ENCODE measurements around the gene MSS51.
"Not testable (repeated sequence)": the region's sequence is repeated elsewhere in the genome, so short reads cannot be mapped to it uniquely, and the experiment has no call there.

The MSS51 gene

GRCh38 chr10:73404690-73405089, 28.7 kb downstream of the MSS51 start:
- H3K27ac ChIP-seq (ENCODE audit: low read depth, low read length): no peak overlapping the region
- no peak overlapping the region for H3K4me3 ChIP-seq (ENCODE audit: low read depth in 1 of 2, low read length in 2 of 2)
- H3K4me1 ChIP-seq (ENCODE audit: control insufficient read depth in 1 of 2, insufficient read depth in 2 of 2, low read length in 2 of 2): no peaks in the 10 kb centered on the region
- H3K9me3 ChIP-seq (ENCODE audit: control insufficient read depth in 1 of 2, low read length in 2 of 2): no peaks in the 10 kb centered on the region
- no peaks in the 10 kb centered on the region for H3K36me3 ChIP-seq (ENCODE audit: control insufficient read depth in 1 of 2, insufficient read depth in 2 of 2, low read length in 2 of 2)
- H3K9ac ChIP-seq (ENCODE audit: low read depth in 1 of 2, low read length in 2 of 2): no peak overlapping the region
- H3K27me3 ChIP-seq (ENCODE audit: control insufficient read depth in 1 of 2, insufficient read depth in 2 of 2, low read length in 2 of 2): no peaks in the 10 kb centered on the region

DNA sequence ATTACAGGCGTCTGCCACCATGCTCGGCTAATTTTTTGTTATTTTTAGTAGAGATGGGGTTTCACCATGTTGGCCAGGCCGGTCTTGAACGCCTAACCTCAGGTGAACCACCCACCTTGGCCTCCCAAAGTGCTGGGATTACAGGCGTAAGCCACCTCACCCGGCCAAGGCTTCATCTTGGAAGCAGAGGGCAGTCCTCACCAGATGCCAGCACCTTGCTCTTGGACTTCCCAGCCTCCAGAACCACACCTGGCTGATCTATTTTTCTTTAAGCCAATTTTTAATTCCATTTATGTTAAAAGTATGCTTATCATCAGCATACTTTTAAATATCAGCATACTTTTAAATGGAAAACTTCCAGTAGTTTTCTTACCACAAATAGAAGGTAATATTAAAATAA, 31.7 kb downstream of the MSS51 start:
- no peaks in the 10 kb centered on the region for H3K9me3 ChIP-seq (ENCODE audit: control insufficient read depth in 1 of 2, low read length in 2 of 2)
- H3K9ac ChIP-seq (ENCODE audit: low read depth in 1 of 2, low read length in 2 of 2): no peak overlapping the region
- H3K27me3 ChIP-seq (ENCODE audit: control insufficient read depth in 1 of 2, insufficient read depth in 2 of 2, low read length in 2 of 2): no peaks in the 10 kb centered on the region
- H3K4me3 ChIP-seq (ENCODE audit: low read depth in 1 of 2, low read length in 2 of 2): no peak overlapping the region
- H3K27ac ChIP-seq (ENCODE audit: low read depth, low read length): no peak overlapping the region
- H3K4me1 ChIP-seq (ENCODE audit: control insufficient read depth in 1 of 2, insufficient read depth in 2 of 2, low read length in 2 of 2): no peaks in the 10 kb centered on the region
- H3K36me3 ChIP-seq (ENCODE audit: control insufficient read depth in 1 of 2, insufficient read depth in 2 of 2, low read length in 2 of 2): peaks cover 3 to 19% of the 10 kb centered on the region in 2 donors

DNA sequence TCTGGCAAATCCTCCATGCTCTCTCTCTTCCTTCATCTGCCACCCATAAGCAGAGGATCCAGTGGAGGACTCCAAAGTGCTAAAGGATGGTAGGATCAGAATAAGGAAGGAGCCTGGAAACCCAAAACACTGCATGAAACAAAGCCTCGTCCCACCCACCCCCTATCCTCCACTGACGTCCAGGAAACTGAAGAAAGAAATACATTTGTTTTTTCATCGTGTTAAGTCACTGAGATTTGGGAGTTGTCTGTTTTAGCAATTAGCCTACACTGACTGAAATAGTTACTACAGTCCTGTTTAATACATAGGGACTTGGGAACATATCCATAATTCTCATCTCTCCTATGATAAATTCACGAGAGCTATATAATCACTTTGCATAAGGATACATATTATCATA, 34.3 kb downstream of the MSS51 start:
- no peak overlapping the region for H3K4me3 ChIP-seq (ENCODE audit: low read depth in 1 of 2, low read length in 2 of 2)
- H3K27me3 ChIP-seq (ENCODE audit: control insufficient read depth in 1 of 2, insufficient read depth in 2 of 2, low read length in 2 of 2): no peaks in the 10 kb centered on the region
- H3K9me3 ChIP-seq (ENCODE audit: control insufficient read depth in 1 of 2, low read length in 2 of 2): no peaks in the 10 kb centered on the region
- no peak overlapping the region for H3K27ac ChIP-seq (ENCODE audit: low read depth, low read length)
- peaks cover 10 to 37% of the 10 kb centered on the region in 2 donors for H3K36me3 ChIP-seq (ENCODE audit: control insufficient read depth in 1 of 2, insufficient read depth in 2 of 2, low read length in 2 of 2)
- H3K9ac ChIP-seq (ENCODE audit: low read depth in 1 of 2, low read length in 2 of 2): no peak overlapping the region
- no peaks in the 10 kb centered on the region for H3K4me1 ChIP-seq (ENCODE audit: control insufficient read depth in 1 of 2, insufficient read depth in 2 of 2, low read length in 2 of 2)

DNA sequence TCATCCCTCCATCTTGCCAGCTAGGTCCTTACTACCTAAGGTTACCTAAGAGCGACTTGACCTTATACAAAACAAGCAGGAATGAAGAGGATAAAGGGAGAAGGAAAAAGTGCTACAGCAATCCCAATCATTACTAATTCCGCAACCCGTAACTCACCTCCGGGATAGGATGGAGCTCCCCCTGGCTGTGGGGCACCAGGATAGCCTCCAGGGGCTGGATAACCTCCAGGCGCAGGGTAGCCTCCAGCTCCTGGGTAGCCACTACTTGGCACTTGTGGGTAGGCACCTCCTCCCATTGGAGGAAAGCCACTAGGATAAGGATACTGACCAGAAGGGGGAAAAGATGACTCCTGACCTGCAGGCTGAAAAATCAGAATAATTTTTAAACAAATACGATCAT, 35.3 kb downstream of the MSS51 start:
- Histone ChIP-seq H3K27ac (ENCODE audit: low read depth, low read length) (no peak overlapping the region), H3K9ac (ENCODE audit: low read depth in 1 of 2, low read length in 2 of 2) (no peak overlapping the region), H3K9me3 (ENCODE audit: control insufficient read depth in 1 of 2, low read length in 2 of 2) (no peaks in the 10 kb centered on the region), H3K4me3 (ENCODE audit: low read depth in 1 of 2, low read length in 2 of 2) (no peak overlapping the region), H3K27me3 (ENCODE audit: control insufficient read depth in 1 of 2, insufficient read depth in 2 of 2, low read length in 2 of 2) (no peaks in the 10 kb centered on the region), H3K36me3 (ENCODE audit: control insufficient read depth in 1 of 2, insufficient read depth in 2 of 2, low read length in 2 of 2) (peaks cover 10 to 37% of the 10 kb centered on the region in 2 donors), H3K4me1 (ENCODE audit: control insufficient read depth in 1 of 2, insufficient read depth in 2 of 2, low read length in 2 of 2) (no peaks in the 10 kb centered on the region)

- not testable (repeated sequence) for H3K27me3 ChIP-seq (ENCODE audit: control insufficient read depth in 1 of 2, insufficient read depth in 2 of 2, low read length in 2 of 2); H3K9me3 ChIP-seq (ENCODE audit: control insufficient read depth in 1 of 2, low read length in 2 of 2); H3K4me1 ChIP-seq (ENCODE audit: control insufficient read depth in 1 of 2, insufficient read depth in 2 of 2, low read length in 2 of 2); H3K27ac ChIP-seq (ENCODE audit: low read depth, low read length); H3K9ac ChIP-seq (ENCODE audit: low read depth in 1 of 2, low read length in 2 of 2); H3K4me3 ChIP-seq (ENCODE audit: low read depth in 1 of 2, low read length in 2 of 2)
- H3K36me3 ChIP-seq (ENCODE audit: control insufficient read depth in 1 of 2, insufficient read depth in 2 of 2, low read length in 2 of 2): peaks cover 18 to 44% of the 10 kb centered on the region in 2 donors
These were observed 39.0 kb downstream of the MSS51 start for GRCh38 chr10:73394325-73394724.

GRCh38 chr10:73388228-73388627, 45.1 kb downstream of the MSS51 start:
- Histone ChIP-seq H3K27ac (ENCODE audit: low read depth, low read length) (no peak overlapping the region), H3K4me1 (ENCODE audit: control insufficient read depth in 1 of 2, insufficient read depth in 2 of 2, low read length in 2 of 2) (no peaks in the 10 kb centered on the region), H3K9me3 (ENCODE audit: control insufficient read depth in 1 of 2, low read length in 2 of 2) (no peaks in the 10 kb centered on the region), H3K4me3 (ENCODE audit: low read depth in 1 of 2, low read length in 2 of 2) (no peak overlapping the region), H3K36me3 (ENCODE audit: control insufficient read depth in 1 of 2, insufficient read depth in 2 of 2, low read length in 2 of 2) (peaks cover 27 to 57% of the 10 kb centered on the region in 2 donors), H3K27me3 (ENCODE audit: control insufficient read depth in 1 of 2, insufficient read depth in 2 of 2, low read length in 2 of 2) (no peaks in the 10 kb centered on the region), H3K9ac (ENCODE audit: low read depth in 1 of 2, low read length in 2 of 2) (no peak overlapping the region)

DNA sequence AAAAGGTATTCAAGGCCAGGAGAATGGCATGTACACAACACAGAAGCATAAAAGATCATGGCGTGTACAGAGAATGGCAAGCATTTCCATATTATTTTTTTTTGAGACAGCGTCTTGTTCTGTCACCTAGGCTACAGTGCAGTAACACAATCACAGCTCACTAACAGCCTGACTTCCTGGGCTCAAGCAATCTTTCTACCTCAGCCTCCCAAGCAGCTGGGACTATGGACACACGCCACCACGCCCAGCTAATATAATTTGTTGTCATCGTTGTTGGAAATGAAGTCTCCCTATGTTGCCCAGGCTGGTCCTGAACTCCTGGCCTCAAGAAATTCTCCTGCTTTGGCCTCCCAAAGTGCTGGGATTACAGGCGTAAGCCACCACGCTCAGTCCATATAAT, 46.8 kb downstream of the MSS51 start:
- Histone ChIP-seq H3K4me3 (ENCODE audit: low read depth in 1 of 2, low read length in 2 of 2) (no peak overlapping the region), H3K27ac (ENCODE audit: low read depth, low read length) (no peak overlapping the region), H3K36me3 (ENCODE audit: control insufficient read depth in 1 of 2, insufficient read depth in 2 of 2, low read length in 2 of 2) (peaks cover 36 to 71% of the 10 kb centered on the region in 2 donors), H3K4me1 (ENCODE audit: control insufficient read depth in 1 of 2, insufficient read depth in 2 of 2, low read length in 2 of 2) (no peaks in the 10 kb centered on the region), H3K27me3 (ENCODE audit: control insufficient read depth in 1 of 2, insufficient read depth in 2 of 2, low read length in 2 of 2) (no peaks in the 10 kb centered on the region), H3K9me3 (ENCODE audit: control insufficient read depth in 1 of 2, low read length in 2 of 2) (no peaks in the 10 kb centered on the region), H3K9ac (ENCODE audit: low read depth in 1 of 2, low read length in 2 of 2) (no peak overlapping the region)

GRCh38 chr10:73379064-73379748, 54.2 kb downstream of the MSS51 start:
- Histone ChIP-seq H3K9me3 (ENCODE audit: control insufficient read depth in 1 of 2, low read length in 2 of 2) (no peaks in the 10 kb centered on the region), H3K9ac (ENCODE audit: low read depth in 1 of 2, low read length in 2 of 2) (no peak overlapping the region), H3K27me3 (ENCODE audit: control insufficient read depth in 1 of 2, insufficient read depth in 2 of 2, low read length in 2 of 2) (no peaks in the 10 kb centered on the region), H3K27ac (ENCODE audit: low read depth, low read length) (no peak overlapping the region), H3K4me1 (ENCODE audit: control insufficient read depth in 1 of 2, insufficient read depth in 2 of 2, low read length in 2 of 2) (no peaks in the 10 kb centered on the region), H3K36me3 (ENCODE audit: control insufficient read depth in 1 of 2, insufficient read depth in 2 of 2, low read length in 2 of 2) (peaks cover 33 to 71% of the 10 kb centered on the region in 2 donors), H3K4me3 (ENCODE audit: low read depth in 1 of 2, low read length in 2 of 2) (no peak overlapping the region)

- H3K9ac ChIP-seq (ENCODE audit: low read depth in 1 of 2, low read length in 2 of 2): no peak overlapping the region
- H3K9me3 ChIP-seq (ENCODE audit: control insufficient read depth in 1 of 2, low read length in 2 of 2): no peaks in the 10 kb centered on the region
- H3K36me3 ChIP-seq (ENCODE audit: control insufficient read depth in 1 of 2, insufficient read depth in 2 of 2, low read length in 2 of 2): peaks cover 21 to 54% of the 10 kb centered on the region in 2 donors
- H3K4me3 ChIP-seq (ENCODE audit: low read depth in 1 of 2, low read length in 2 of 2): no peak overlapping the region
- H3K4me1 ChIP-seq (ENCODE audit: control insufficient read depth in 1 of 2, insufficient read depth in 2 of 2, low read length in 2 of 2): no peaks in the 10 kb centered on the region
- no peak overlapping the region for H3K27ac ChIP-seq (ENCODE audit: low read depth, low read length)
- no peaks in the 10 kb centered on the region for H3K27me3 ChIP-seq (ENCODE audit: control insufficient read depth in 1 of 2, insufficient read depth in 2 of 2, low read length in 2 of 2)
These were observed 56.7 kb downstream of the MSS51 start for GRCh38 chr10:73376679-73377078.
